22Rv1 (cell line): ENCODE measurements around the gene PRKRA.
A peak's percentile ranks its signal among the peaks of the same experiment; 100 is the strongest.

Experiments used
- H3K27ac ChIP-seq: fragments of 450-650 bp; 2 replicates; pipeline ENCODE4 v1.5.1; 2017
- CTCF ChIP-seq: fragments of 450-650 bp; IDR thresholded peaks from 2 replicates; pipeline ENCODE4 v1.5.1; 2017; ENCODE audit warnings: mild to moderate bottlenecking
- ZFX ChIP-seq: fragments of 450-650 bp; IDR thresholded peaks from 2 replicates; pipeline ENCODE4 v1.6.1; 2017; ENCODE audit warnings: antibody characterized with exemption, borderline replicate concordance

PRKRA gene

DNA sequence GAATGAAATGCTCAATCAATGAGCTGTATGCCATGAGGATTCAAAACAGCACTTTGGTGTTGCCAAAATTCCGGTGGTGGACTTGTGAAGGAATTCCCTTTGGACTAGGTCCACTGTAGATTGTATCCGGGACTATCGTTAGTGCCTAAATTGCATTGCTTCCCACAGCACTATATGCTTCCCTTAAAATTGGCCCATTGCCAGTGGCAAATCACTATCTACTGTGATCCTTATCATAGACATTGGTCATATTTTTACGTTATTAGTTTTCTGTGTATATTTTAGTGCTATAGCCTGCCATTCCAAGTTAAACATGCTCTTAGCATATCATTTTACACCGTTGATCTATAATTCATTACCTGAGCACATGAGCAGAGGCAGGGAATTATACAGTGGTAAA is 1.9 kb upstream of the PRKRA start:
- TF ChIP-seq CTCF (no peak), ZFX (no peak)
- H3K27ac ChIP-seq, result peak overlapping the region; percentile 90; the same call in 1 of the 2 replicates

GRCh38 chr2:178452334-178452733 is 1.4 kb upstream of the PRKRA start:
- TF ChIP-seq CTCF (no peak), ZFX (no peak)
- H3K27ac ChIP-seq, result peak overlapping the region; percentile 90; the same call in 1 of the 2 replicates

GRCh38 chr2:178450524-178450773 is 526 bp downstream of the PRKRA start:
- H3K27ac ChIP-seq, result peak overlapping the region; percentile 90
- TF ChIP-seq CTCF (no peak), ZFX (no peak)

DNA sequence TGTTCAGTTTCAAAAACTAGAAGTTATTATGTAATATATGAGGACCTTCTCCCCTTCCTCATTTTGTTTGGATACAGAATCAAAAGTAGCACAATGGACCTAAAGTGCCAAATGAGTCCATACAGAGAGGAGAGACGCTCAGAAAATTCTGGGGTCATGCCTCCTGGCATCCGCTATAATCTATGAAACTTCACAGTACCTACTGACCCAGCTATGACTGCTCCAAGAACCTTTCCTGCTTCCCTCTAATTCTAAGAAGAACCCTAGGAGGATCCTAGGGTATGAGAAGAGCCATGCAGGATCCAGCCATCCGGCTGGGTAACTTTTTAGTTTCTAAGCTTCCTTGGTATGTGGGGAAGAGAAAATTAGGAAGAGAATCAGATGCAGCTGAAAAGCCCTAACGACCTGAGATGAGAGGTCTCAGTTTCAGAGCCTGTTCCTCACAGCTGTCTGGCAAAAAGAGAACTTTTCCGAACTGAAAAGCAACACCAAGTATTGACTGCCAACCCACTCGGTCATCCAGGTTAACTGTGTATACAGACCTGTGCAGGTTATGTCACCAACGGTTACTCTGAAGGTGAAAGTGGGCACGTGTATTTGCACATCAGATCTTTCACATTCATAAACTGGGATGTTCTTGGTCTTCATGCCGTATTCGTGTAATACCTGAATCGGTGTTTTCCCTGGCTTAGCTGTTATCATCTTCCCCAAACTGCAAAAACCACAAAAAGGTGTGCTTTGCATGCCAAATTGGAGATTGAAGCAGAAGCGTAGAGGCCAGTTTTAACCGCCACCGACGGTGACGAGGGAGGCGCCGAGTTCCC is 1.1 kb downstream of the PRKRA start:
- H3K27ac ChIP-seq, result peak overlapping the region; percentile 90
- TF ChIP-seq ZFX (no peak), CTCF (no peak)

GRCh38 chr2:178448968-178449661 is 1.9 kb downstream of the PRKRA start:
- H3K27ac ChIP-seq, result peak overlapping the region; percentile 90; the same call in 1 of the 2 replicates
- TF ChIP-seq CTCF (no peak), ZFX (no peak)

- no peak for TF ChIP-seq CTCF
Observed at GRCh38 chr2:178441426-178441825, 9.5 kb downstream of the PRKRA start.

DNA sequence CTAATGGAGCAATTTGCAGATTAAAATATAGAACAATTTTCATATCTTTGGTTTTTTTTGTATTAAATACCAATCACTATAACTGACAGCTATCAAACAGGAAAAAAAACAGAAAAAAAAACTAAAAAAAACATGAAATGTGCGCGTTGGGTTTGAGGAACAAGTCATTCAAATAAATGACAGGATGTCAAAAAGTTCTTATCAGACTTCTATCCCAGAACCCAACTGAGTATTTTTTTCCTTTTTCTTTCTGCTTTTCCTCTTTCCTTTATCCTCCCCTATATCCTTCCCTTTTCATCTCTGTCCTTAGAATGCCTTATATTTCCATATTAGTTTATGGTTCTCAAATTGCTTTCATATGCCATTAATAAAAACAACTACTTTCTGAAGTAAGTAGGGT is 14.3 kb downstream of the PRKRA start:
- TF ChIP-seq CTCF (no peak), ZFX (no peak)
- no peak overlapping the region for H3K27ac ChIP-seq

More at GRCh38 chr2:178441426-178441825, 9.5 kb downstream of the PRKRA start:
- no peak overlapping the region for H3K27ac ChIP-seq
